Endodermal cell (in vitro differentiated cells): Measurements from ENCODE around the gene GALNT9. TPM values are rescaled to one million over a fixed set of nuclear protein-coding genes. Genes with fewer than 3 reads are reported as not detected.

Experiments
- DNase-seq: peaks from one replicate; pipeline ENCODE4 v3.0.0-alpha.2; 2017
- H3K27ac ChIP-seq: 2 replicates; pipeline ENCODE4 v1.5.1; 2013; ENCODE audit warnings: mild to moderate bottlenecking, low read depth, low read length, moderate library complexity
- H3K27me3 ChIP-seq: 2 replicates; pipeline ENCODE4 v1.6.1; 2013; ENCODE audit warnings: mild to moderate bottlenecking, low read length, moderate library complexity; ENCODE audit not compliant: insufficient read depth, control insufficient read depth, poor library complexity, severe bottlenecking
- H3K36me3 ChIP-seq: 2 replicates; pipeline ENCODE4 v1.7.0; 2013; ENCODE audit warnings: mild to moderate bottlenecking, low read length, moderate library complexity; ENCODE audit not compliant: control insufficient read depth, insufficient read depth
- H3K4me1 ChIP-seq: one replicate; pipeline ENCODE4 v1.7.0; 2013; ENCODE audit warnings: low read length; ENCODE audit not compliant: control insufficient read depth, insufficient read depth
- H3K4me3 ChIP-seq: 2 replicates; pipeline ENCODE4 v1.5.1; 2013; ENCODE audit warnings: mild to moderate bottlenecking, low read length, moderate library complexity
- H3K9ac ChIP-seq: 2 replicates; pipeline ENCODE4 v1.6.1; 2013; ENCODE audit warnings: mild to moderate bottlenecking, low read length, moderate library complexity; ENCODE audit not compliant: poor library complexity, severe bottlenecking; ENCODE audit errors: extremely low read depth
- H3K9me3 ChIP-seq: 2 replicates; pipeline ENCODE4 v1.6.1; 2013; ENCODE audit warnings: mild to moderate bottlenecking, low read length, moderate library complexity; ENCODE audit not compliant: control insufficient read depth
- H3K27ac Mint-ChIP-seq: 2 replicates; pipeline ENCODE4 v1.8.0; 2020; ENCODE audit warnings: mixed read lengths
- H3K27me3 Mint-ChIP-seq: 2 replicates; pipeline ENCODE4 v1.8.0; 2021; ENCODE audit warnings: mild to moderate bottlenecking, mixed read lengths; ENCODE audit not compliant: insufficient read depth
- H3K36me3 Mint-ChIP-seq: 2 replicates; pipeline ENCODE4 v1.8.0; 2020; ENCODE audit warnings: low read depth, mixed read lengths
- H3K4me1 Mint-ChIP-seq: 2 replicates; pipeline ENCODE4 v1.8.0; 2020; ENCODE audit warnings: mixed read lengths
- H3K4me3 Mint-ChIP-seq: 2 replicates; pipeline ENCODE4 v1.8.0; 2020; ENCODE audit warnings: mild to moderate bottlenecking, moderate library complexity, mixed read lengths
- H3K9me3 Mint-ChIP-seq: 2 replicates; pipeline ENCODE4 v1.8.0; 2020; ENCODE audit warnings: mild to moderate bottlenecking, mixed read lengths
- CTCF ChIP-seq: fragments of 200-600 bp; sonication (generic); conservative IDR thresholded peaks from 2 replicates; pipeline ENCODE4 v1.5.0; 2021; ENCODE audit warnings: antibody characterized with exemption, mild to moderate bottlenecking
- WGBS, 2 experiments: methylation state at CpG; one replicate each; pipeline versions ENCODE4 v1.1.5 to v1.1.7; 2013; ENCODE audit warnings: missing lambda C conversion rate in 2 of 2, mixed read lengths in 1 of 2; ENCODE audit not compliant: insufficient coverage in 1 of 2, insufficient read length in 1 of 2; 5-methylcytosine and 5-hydroxymethylcytosine counted together
- total RNA-seq, 2 donors: library from RNA; stranded (reverse); fragmentation: NEBNext Ultra II Directional in 1 of 2; extraction: Animal tissue kit (Norgen Biotek cat#: 25700) in 1 of 2; gene quantifications; 2 replicates in 1 of 2; 3 replicates in 1 of 2; pipeline ENCODE4 v1.2.1, GENCODE V29; 2021

GALNT9 gene
- total RNA-seq, 2 donors from 2014 or later: 0.13 TPM; not detected in 1

GRCh38 chr12:132201391-132202120, 127.8 kb downstream of the GALNT9 start:
- 90% methylated on average over 10 to 23 of the region's 23 CpGs for WGBS, 2 experiments
- no peak overlapping the region for H3K9ac ChIP-seq
- H3K9me3 Mint-ChIP-seq: no peaks in the 10 kb centered on the region
- H3K27ac ChIP-seq: no peak overlapping the region
- no peak overlapping the region for H3K4me3 Mint-ChIP-seq
- no peaks in the 10 kb centered on the region for H3K27me3 ChIP-seq
- H3K4me1 ChIP-seq: no peaks in the 10 kb centered on the region
- H3K4me1 Mint-ChIP-seq: no peaks in the 10 kb centered on the region
- H3K27me3 Mint-ChIP-seq: peaks cover 12% of the 10 kb centered on the region
- no peaks in the 10 kb centered on the region for H3K36me3 ChIP-seq
- TF ChIP-seq CTCF: no peak
- H3K27ac Mint-ChIP-seq: no peak overlapping the region
- H3K36me3 Mint-ChIP-seq: no peaks in the 10 kb centered on the region
- no peaks in the 10 kb centered on the region for H3K9me3 ChIP-seq
- no peak overlapping the region for H3K4me3 ChIP-seq
- DNase-seq: no peak

- H3K4me1 ChIP-seq: no peaks in the 10 kb centered on the region
- H3K27ac Mint-ChIP-seq: no peak overlapping the region
- no peaks in the 10 kb centered on the region for H3K4me1 Mint-ChIP-seq
- no peaks in the 10 kb centered on the region for H3K27me3 ChIP-seq
- H3K36me3 Mint-ChIP-seq: no peaks in the 10 kb centered on the region
- TF ChIP-seq CTCF: no peak
- H3K27ac ChIP-seq: no peak overlapping the region
- H3K9me3 ChIP-seq: no peaks in the 10 kb centered on the region
- H3K9ac ChIP-seq: no peak overlapping the region
- peaks cover 13% of the 10 kb centered on the region for H3K27me3 Mint-ChIP-seq
- DNase-seq: no peak
- no peaks in the 10 kb centered on the region for H3K9me3 Mint-ChIP-seq
- no peak overlapping the region for H3K4me3 ChIP-seq
- WGBS, 2 experiments: 86% methylated on average over 19 of the region's 19 CpGs
- H3K4me3 Mint-ChIP-seq: no peak overlapping the region
- H3K36me3 ChIP-seq: no peaks in the 10 kb centered on the region
These were observed 128.6 kb downstream of the GALNT9 start for GRCh38 chr12:132200800-132201199.

DNA sequence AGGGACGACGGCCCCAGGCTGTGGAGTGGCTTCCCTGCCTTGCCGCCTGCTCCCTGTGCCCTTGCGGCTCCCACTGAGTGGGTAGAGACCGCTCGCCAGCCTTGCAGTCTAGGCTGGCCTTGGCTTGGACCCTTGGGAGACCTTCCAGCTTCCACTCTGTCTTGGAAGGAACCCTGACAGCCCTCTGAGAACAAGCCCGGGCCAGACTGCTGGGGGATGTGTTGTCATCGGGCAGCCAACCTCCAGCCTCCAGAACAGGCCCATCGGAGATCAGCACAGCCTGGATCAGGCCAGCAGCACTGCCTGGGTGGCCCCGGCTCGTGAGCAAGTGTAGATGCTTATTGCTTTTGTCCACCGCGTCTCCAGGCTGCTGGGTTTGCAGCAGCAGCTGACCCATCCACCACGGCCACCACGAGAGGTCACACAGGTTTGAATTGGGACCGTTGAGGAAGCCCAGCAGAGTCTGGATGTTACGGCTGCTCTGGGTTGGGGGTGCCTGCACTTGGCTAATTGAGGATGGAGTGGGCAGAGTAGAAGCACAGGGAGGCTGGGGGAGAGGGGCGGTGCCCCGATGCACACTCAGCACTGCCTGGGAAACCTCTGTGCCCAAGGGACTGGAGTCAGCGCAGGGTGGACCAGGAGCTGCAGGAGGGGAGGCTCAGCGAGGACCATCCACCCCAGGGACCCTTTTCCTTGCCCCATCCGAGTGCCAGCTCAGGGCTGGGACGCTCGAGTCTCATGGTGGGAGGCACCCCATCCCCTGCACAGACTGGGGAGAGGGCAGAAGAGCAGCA, 129.7 kb downstream of the GALNT9 start:
- Mint-ChIP-seq H3K4me3 (no peak overlapping the region), H3K27ac (no peak overlapping the region), H3K4me1 (no peaks in the 10 kb centered on the region), H3K9me3 (no peaks in the 10 kb centered on the region), H3K27me3 (peaks cover 14% of the 10 kb centered on the region), H3K36me3 (no peaks in the 10 kb centered on the region)
- no peaks in the 10 kb centered on the region for H3K36me3 ChIP-seq
- H3K27me3 ChIP-seq: no peaks in the 10 kb centered on the region
- no peak overlapping the region for H3K4me3 ChIP-seq
- H3K27ac ChIP-seq: no peak overlapping the region
- no peak overlapping the region for H3K9ac ChIP-seq
- H3K9me3 ChIP-seq: no peaks in the 10 kb centered on the region
- no peak for DNase-seq
- no peak for TF ChIP-seq CTCF
- WGBS, 2 experiments: 83 to 90% methylated on average over 19 to 24 of the region's 24 CpGs
- no peaks in the 10 kb centered on the region for H3K4me1 ChIP-seq
